Measurements from ENCODE around the gene PCDHGA4.

The PCDHGA4 gene

GRCh38 chr5:141359790-141360426 is 5.1 kb downstream of the PCDHGA4 start, which contains the start of gene PCDHGB2:
PCDHGB2 (plus strand) TSS chr5:141359994; CDS start chr5:141360136, 142 bp downstream.
- TF ChIP-seq ZFP3 (CRISPR knock-in tag; IDR thresholded peaks at IDR 0.05), result no peak
- no peak for TF ChIP-seq ARNTL (CRISPR knock-in tag; IDR thresholded peaks at IDR 0.05; ENCODE audit: borderline replicate concordance, low read depth)
- TF ChIP-seq ZC3H10 (CRISPR knock-in tag; IDR thresholded peaks at IDR 0.05), result no peak
- TF ChIP-seq CSDC2 (CRISPR knock-in tag; IDR thresholded peaks at IDR 0.05), result no peak
- TF ChIP-seq, protein P1, sequence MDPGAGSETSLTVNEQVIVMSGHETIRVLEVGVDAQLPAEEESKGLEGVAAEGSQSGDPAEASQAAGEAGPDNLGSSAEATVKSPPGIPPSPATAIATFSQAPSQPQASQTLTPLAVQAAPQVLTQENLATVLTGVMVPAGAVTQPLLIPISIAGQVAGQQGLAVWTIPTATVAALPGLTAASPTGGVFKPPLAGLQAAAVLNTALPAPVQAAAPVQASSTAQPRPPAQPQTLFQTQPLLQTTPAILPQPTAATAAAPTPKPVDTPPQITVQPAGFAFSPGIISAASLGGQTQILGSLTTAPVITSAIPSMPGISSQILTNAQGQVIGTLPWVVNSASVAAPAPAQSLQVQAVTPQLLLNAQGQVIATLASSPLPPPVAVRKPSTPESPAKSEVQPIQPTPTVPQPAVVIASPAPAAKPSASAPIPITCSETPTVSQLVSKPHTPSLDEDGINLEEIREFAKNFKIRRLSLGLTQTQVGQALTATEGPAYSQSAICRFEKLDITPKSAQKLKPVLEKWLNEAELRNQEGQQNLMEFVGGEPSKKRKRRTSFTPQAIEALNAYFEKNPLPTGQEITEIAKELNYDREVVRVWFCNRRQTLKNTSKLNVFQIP (CRISPR knock-in tag; IDR thresholded peaks at IDR 0.05; ENCODE audit: borderline replicate concordance, low read depth), result no peak
- no peak for TF ChIP-seq CSRNP3 (CRISPR knock-in tag; IDR thresholded peaks at IDR 0.05)
- TF ChIP-seq ISL1 (CRISPR knock-in tag; IDR thresholded peaks at IDR 0.05), result no peak
- TF ChIP-seq, protein P2, sequence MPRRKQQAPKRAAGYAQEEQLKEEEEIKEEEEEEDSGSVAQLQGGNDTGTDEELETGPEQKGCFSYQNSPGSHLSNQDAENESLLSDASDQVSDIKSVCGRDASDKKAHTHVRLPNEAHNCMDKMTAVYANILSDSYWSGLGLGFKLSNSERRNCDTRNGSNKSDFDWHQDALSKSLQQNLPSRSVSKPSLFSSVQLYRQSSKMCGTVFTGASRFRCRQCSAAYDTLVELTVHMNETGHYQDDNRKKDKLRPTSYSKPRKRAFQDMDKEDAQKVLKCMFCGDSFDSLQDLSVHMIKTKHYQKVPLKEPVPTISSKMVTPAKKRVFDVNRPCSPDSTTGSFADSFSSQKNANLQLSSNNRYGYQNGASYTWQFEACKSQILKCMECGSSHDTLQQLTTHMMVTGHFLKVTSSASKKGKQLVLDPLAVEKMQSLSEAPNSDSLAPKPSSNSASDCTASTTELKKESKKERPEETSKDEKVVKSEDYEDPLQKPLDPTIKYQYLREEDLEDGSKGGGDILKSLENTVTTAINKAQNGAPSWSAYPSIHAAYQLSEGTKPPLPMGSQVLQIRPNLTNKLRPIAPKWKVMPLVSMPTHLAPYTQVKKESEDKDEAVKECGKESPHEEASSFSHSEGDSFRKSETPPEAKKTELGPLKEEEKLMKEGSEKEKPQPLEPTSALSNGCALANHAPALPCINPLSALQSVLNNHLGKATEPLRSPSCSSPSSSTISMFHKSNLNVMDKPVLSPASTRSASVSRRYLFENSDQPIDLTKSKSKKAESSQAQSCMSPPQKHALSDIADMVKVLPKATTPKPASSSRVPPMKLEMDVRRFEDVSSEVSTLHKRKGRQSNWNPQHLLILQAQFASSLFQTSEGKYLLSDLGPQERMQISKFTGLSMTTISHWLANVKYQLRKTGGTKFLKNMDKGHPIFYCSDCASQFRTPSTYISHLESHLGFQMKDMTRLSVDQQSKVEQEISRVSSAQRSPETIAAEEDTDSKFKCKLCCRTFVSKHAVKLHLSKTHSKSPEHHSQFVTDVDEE (CRISPR knock-in tag; IDR thresholded peaks at IDR 0.05), result no peak
- ATAC-seq, result peak; percentile 58

DNA sequence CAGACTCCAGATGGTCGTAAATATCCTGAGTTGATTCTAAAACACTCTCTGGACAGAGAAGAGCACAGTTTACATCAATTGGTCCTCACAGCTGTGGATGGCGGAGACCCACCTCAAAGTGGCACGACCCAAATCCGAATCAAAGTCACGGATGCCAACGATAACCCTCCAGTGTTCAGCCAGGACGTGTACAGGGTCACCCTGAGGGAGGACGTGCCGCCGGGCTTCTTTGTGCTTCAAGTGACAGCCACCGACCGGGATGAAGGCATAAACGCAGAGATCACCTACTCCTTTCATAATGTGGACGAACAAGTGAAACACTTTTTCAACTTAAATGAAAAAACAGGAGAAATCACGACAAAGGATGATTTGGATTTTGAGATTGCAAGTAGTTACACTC is 5.9 kb downstream of the PCDHGA4 start:
- no peak for TF ChIP-seq ZNF565 (CRISPR knock-in tag; conservative IDR thresholded peaks at IDR 0.05; ENCODE audit: low read depth)
- TF ChIP-seq ISL1 (CRISPR knock-in tag; IDR thresholded peaks at IDR 0.05), result no peak
- TF ChIP-seq ESRRG (CRISPR knock-in tag; IDR thresholded peaks at IDR 0.05), result no peak
- no peak for TF ChIP-seq ZNF8 (CRISPR knock-in tag; IDR thresholded peaks at IDR 0.05)
- TF ChIP-seq, protein P3, sequence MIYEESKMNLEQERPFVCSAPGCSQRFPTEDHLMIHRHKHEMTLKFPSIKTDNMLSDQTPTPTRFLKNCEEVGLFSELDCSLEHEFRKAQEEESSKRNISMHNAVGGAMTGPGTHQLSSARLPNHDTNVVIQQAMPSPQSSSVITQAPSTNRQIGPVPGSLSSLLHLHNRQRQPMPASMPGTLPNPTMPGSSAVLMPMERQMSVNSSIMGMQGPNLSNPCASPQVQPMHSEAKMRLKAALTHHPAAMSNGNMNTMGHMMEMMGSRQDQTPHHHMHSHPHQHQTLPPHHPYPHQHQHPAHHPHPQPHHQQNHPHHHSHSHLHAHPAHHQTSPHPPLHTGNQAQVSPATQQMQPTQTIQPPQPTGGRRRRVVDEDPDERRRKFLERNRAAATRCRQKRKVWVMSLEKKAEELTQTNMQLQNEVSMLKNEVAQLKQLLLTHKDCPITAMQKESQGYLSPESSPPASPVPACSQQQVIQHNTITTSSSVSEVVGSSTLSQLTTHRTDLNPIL (CRISPR knock-in tag; IDR thresholded peaks at IDR 0.05; ENCODE audit: low read depth), result no peak
- TF ChIP-seq RARB (CRISPR knock-in tag; IDR thresholded peaks at IDR 0.05), result no peak
- no peak for TF ChIP-seq BACH2 (CRISPR knock-in tag; IDR thresholded peaks at IDR 0.05; ENCODE audit: borderline replicate concordance)
- no peak for TF ChIP-seq SNAI2 (CRISPR knock-in tag; IDR thresholded peaks at IDR 0.05)
- no peak for ATAC-seq

- TF ChIP-seq ZC3H10 (CRISPR knock-in tag; IDR thresholded peaks at IDR 0.05), result no peak
- TF ChIP-seq ZFP30 (CRISPR knock-in tag; IDR thresholded peaks at IDR 0.05), result no peak
- no peak for TF ChIP-seq TOX (CRISPR knock-in tag; IDR thresholded peaks at IDR 0.05; ENCODE audit: borderline replicate concordance)
- no peak for TF ChIP-seq ZFP3 (CRISPR knock-in tag; IDR thresholded peaks at IDR 0.05)
- TF ChIP-seq ZNF565 (CRISPR knock-in tag; conservative IDR thresholded peaks at IDR 0.05; ENCODE audit: low read depth), result no peak
- TF ChIP-seq OSR1 (CRISPR knock-in tag; IDR thresholded peaks at IDR 0.05), result no peak
- TF ChIP-seq, protein P1 (CRISPR knock-in tag; IDR thresholded peaks at IDR 0.05; ENCODE audit: borderline replicate concordance, low read depth), result no peak
- TF ChIP-seq ZNF8 (CRISPR knock-in tag; IDR thresholded peaks at IDR 0.05), result no peak
- TF ChIP-seq, protein P2 (CRISPR knock-in tag; IDR thresholded peaks at IDR 0.05), result no peak
- no peak for TF ChIP-seq ZNF70 (CRISPR knock-in tag; IDR thresholded peaks at IDR 0.05)
- no peak for TF ChIP-seq PPARA (CRISPR knock-in tag; IDR thresholded peaks at IDR 0.05; ENCODE audit: borderline replicate concordance)
- TF ChIP-seq TCF4 (CRISPR knock-in tag; IDR thresholded peaks at IDR 0.05; ENCODE audit: borderline replicate concordance), result no peak
- no peak for TF ChIP-seq RARB (CRISPR knock-in tag; IDR thresholded peaks at IDR 0.05)
- no peak for TF ChIP-seq CSDC2 (CRISPR knock-in tag; IDR thresholded peaks at IDR 0.05)
- TF ChIP-seq, protein P3 (CRISPR knock-in tag; IDR thresholded peaks at IDR 0.05; ENCODE audit: low read depth), result no peak
- ATAC-seq, result no peak
These were observed 7.9 kb downstream of the PCDHGA4 start for GRCh38 chr5:141362719-141363118.

Measured in SK-N-SH treated with all-trans-retinoic acid at 6 μM for 48 hours (cell line).